CD4-positive, alpha-beta T cell treated with Interleukin-17A for 1 hour (primary cell): ENCODE measurements around the gene SLC16A11.

Experiments
- DNase-seq: peaks from one replicate; pipeline ENCODE4 v3.0.0-alpha.2; 2020

The SLC16A11 gene

GRCh38 chr17:7023576-7024401 is 20.1 kb downstream of the SLC16A11 start:
- peak; percentile 98 for DNase-seq

GRCh38 chr17:7022781-7023571 is 20.9 kb downstream of the SLC16A11 start, which contains the start of gene BCL6B:
BCL6B (plus strand) TSS chr17:7023050; CDS start chr17:7023672, 622 bp downstream.
- DNase-seq = no peak

GRCh38 chr17:7021993-7022778 is 21.7 kb downstream of the SLC16A11 start:
- DNase-seq = peak; percentile 84

- no peak for DNase-seq
These were observed 22.8 kb downstream of the SLC16A11 start for GRCh38 chr17:7020894-7021664.

- no peak for DNase-seq
These were observed 23.9 kb downstream of the SLC16A11 start for GRCh38 chr17:7019839-7020519.

GRCh38 chr17:7019367-7019766 is 24.5 kb downstream of the SLC16A11 start:
- DNase-seq = no peak

- DNase-seq = no peak
These were observed 25.4 kb downstream of the SLC16A11 start for GRCh38 chr17:7018331-7018964.

GRCh38 chr17:7017827-7018200 is 26.1 kb downstream of the SLC16A11 start:
- peak; percentile 40 for DNase-seq

GRCh38 chr17:7016886-7017826 is 26.7 kb downstream of the SLC16A11 start:
- no peak for DNase-seq

- no peak for DNase-seq
These were observed 27.5 kb downstream of the SLC16A11 start for GRCh38 chr17:7016418-7016817.

- DNase-seq = peak; percentile 95
These were observed 28.6 kb downstream of the SLC16A11 start for GRCh38 chr17:7014995-7015958.

GRCh38 chr17:7014261-7014994 is 29.5 kb downstream of the SLC16A11 start:
- peak; percentile 99 for DNase-seq

GRCh38 chr17:7011942-7012254 is 32.0 kb downstream of the SLC16A11 start:
- DNase-seq = no peak

GRCh38 chr17:7011415-7011814 is 32.5 kb downstream of the SLC16A11 start:
- DNase-seq = no peak

GRCh38 chr17:7010523-7010922 is 33.4 kb downstream of the SLC16A11 start:
- DNase-seq = no peak

GRCh38 chr17:7007143-7007542 is 36.7 kb downstream of the SLC16A11 start:
- no peak for DNase-seq

- no peak for DNase-seq
These were observed 38.2 kb downstream of the SLC16A11 start for GRCh38 chr17:7005716-7006115.
